Measurements from ENCODE around the gene PDE6G. TPM values are rescaled to one million over a fixed set of nuclear protein-coding genes. Genes with fewer than 3 reads are reported as not detected.

Gene PDE6G
- total and polyA plus RNA-seq, 2 of the 13 experiments (the other 11 are each of a cell fraction or from before 2014, with no cell fraction given): 1.4 to 6.7 TPM

DNA sequence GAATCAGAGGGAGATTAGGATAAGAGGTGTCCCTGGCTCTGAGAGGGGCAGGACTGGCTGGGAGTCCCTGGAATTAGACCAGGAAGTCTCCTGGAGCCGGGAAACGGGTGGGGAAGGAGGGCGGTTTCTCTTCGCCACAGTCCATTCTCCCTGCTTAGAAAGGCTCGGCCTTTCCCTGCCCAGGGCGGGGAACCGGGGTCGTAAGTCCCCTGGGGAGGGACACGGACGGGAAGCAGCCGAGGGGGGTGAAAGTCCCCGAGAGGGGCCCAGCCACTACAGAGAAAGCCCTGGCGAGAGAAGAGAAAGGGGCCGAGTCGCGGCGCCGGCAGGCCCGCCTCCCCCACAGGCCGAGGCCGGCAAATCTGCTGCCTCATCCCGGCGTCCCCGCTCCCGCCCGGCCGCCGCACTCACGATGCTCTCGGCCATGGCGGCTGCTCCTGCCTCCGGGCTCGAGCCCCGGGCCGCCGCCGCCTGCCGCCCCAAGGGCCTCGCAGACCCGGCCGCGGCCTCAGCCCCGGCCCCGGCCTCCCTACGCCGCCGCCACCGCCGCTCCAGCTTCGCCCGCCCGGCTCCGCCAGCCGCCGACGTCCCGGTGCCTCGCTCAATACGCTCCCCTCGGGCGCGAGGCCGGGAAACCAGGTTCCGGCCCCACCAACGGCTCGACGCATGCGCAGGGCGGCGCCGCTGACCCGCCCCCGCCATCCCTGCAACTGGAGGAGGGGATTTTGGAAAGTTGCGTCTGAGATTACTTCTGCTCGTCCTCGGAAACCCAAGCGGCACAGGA is 19.6 kb downstream of the PDE6G start, which contains the start of the genes NPLOC4 and TSPAN10 (continued):
- TF ChIP-seq PBX3 (CRISPR knock-in tag; IDR thresholded peaks at IDR 0.05; ENCODE audit: borderline replicate concordance) (no peak), ZNF83 (CRISPR knock-in tag; IDR thresholded peaks at IDR 0.05; ENCODE audit: borderline replicate concordance) (no peak), ZNF614 (CRISPR knock-in tag; IDR thresholded peaks at IDR 0.05; ENCODE audit: borderline replicate concordance) (peak; percentile 92; the same call in 1 of the 2 replicates), ARHGAP35 (CRISPR knock-in tag; IDR thresholded peaks at IDR 0.05; ENCODE audit: borderline replicate concordance) (peak; percentile 93; the same call in 1 of the 2 replicates), JARID2 (CRISPR knock-in tag; IDR thresholded peaks at IDR 0.05; ENCODE audit: insufficient replicate concordance) (no peak), ZNF160 (CRISPR knock-in tag; IDR thresholded peaks at IDR 0.05) (peak; percentile 85), NFKBIZ (CRISPR knock-in tag; IDR thresholded peaks at IDR 0.05) (peak; percentile 64; the same call in 1 of the 2 replicates), HES4 (CRISPR knock-in tag; IDR thresholded peaks at IDR 0.05; ENCODE audit: borderline replicate concordance) (no peak), MXD4 (CRISPR knock-in tag; IDR thresholded peaks at IDR 0.05) (peak; percentile 50), PATZ1 (CRISPR knock-in tag; IDR thresholded peaks at IDR 0.05) (peak; percentile 85), ZNF709 (CRISPR knock-in tag; IDR thresholded peaks at IDR 0.05) (peak; percentile 85), ZNF30 (CRISPR knock-in tag; IDR thresholded peaks at IDR 0.05) (no peak), RBM39 (IDR thresholded peaks at IDR 0.05; ENCODE audit: low read depth, low read length, poor library complexity, severe bottlenecking) (no peak), ARNT2 (CRISPR knock-in tag; IDR thresholded peaks at IDR 0.05; ENCODE audit: low read depth) (0 out of 2 replicates have a peak, but pooled peaks have one; percentile 74), SAFB2 (CRISPR knock-in tag; IDR thresholded peaks at IDR 0.05; ENCODE audit: borderline replicate concordance, low read depth) (peak; percentile 57; the same call in 1 of the 2 replicates), ZNF761 (CRISPR knock-in tag; conservative IDR thresholded peaks at IDR 0.05) (no peak), FOSL1 (CRISPR knock-in tag; IDR thresholded peaks at IDR 0.05; ENCODE audit: borderline replicate concordance) (no peak), EZH2 (conservative IDR thresholded peaks at IDR 0.05; ENCODE audit: low read depth, low read length) (no peak)
- TF ChIP-seq, protein P1, sequence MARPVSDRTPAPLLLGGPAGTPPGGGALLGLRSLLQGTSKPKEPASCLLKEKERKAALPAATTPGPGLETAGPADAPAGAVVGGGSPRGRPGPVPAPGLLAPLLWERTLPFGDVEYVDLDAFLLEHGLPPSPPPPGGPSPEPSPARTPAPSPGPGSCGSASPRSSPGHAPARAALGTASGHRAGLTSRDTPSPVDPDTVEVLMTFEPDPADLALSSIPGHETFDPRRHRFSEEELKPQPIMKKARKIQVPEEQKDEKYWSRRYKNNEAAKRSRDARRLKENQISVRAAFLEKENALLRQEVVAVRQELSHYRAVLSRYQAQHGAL (CRISPR knock-in tag; IDR thresholded peaks at IDR 0.05; ENCODE audit: not compliant biosample characterization): no peak
- TF ChIP-seq, protein P2, sequence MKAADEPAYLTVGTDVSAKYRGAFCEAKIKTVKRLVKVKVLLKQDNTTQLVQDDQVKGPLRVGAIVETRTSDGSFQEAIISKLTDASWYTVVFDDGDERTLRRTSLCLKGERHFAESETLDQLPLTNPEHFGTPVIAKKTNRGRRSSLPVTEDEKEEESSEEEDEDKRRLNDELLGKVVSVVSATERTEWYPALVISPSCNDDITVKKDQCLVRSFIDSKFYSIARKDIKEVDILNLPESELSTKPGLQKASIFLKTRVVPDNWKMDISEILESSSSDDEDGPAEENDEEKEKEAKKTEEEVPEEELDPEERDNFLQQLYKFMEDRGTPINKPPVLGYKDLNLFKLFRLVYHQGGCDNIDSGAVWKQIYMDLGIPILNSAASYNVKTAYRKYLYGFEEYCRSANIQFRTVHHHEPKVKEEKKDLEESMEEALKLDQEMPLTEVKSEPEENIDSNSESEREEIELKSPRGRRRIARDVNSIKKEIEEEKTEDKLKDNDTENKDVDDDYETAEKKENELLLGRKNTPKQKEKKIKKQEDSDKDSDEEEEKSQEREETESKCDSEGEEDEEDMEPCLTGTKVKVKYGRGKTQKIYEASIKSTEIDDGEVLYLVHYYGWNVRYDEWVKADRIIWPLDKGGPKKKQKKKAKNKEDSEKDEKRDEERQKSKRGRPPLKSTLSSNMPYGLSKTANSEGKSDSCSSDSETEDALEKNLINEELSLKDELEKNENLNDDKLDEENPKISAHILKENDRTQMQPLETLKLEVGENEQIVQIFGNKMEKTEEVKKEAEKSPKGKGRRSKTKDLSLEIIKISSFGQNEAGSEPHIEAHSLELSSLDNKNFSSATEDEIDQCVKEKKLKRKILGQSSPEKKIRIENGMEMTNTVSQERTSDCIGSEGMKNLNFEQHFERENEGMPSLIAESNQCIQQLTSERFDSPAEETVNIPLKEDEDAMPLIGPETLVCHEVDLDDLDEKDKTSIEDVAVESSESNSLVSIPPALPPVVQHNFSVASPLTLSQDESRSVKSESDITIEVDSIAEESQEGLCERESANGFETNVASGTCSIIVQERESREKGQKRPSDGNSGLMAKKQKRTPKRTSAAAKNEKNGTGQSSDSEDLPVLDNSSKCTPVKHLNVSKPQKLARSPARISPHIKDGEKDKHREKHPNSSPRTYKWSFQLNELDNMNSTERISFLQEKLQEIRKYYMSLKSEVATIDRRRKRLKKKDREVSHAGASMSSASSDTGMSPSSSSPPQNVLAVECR (CRISPR knock-in tag; IDR thresholded peaks at IDR 0.05; ENCODE audit: borderline replicate concordance): peak; percentile 87; the same call in 1 of the 2 replicates
